ENCODE measurements around the gene OGFOD1. TPM values are rescaled to one million over a fixed set of nuclear protein-coding genes. Genes with fewer than 3 reads are reported as not detected.

The OGFOD1 gene
- polyA plus RNA-seq, 3 donors: 34.7 to 42.1 (median 39.8) TPM

DNA sequence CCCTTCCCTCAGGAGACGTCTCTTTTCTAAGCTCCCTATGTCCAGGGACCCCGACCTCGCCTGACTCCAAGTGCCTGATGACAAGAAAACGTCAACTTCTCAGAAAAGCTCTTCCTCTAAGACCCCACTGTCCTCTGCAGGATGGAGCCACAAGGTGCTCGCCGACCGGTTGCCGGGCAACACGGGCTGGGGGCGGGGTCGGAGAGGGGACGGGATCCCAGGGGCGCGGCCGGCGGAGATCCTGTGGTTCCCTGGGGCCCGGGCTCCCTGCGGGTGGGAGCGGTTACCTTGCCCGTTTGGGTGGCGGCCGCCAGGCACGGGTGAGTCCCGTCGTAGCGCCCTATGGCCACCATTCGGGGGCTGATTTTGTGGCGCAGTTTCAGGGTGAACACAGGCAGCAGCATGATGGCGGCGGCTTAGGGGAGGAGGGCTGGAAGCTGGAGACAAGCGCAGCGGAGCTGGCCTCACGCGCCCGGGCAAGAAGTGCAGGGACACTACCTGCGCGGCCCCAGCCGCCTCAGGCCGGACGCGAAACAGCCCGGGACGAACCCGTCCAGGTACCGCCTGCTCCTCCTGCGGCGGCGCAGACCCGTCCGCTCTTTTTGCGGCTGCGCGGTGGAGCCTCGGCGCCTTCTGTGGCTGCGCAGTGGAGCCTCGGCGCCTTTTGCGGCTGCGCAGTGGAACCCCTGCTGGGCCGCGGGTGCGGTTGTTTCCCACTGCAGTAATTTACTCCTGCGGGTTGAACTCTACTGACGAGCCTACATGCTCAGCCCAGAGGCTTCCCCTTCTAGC, 68.3 kb downstream of the OGFOD1 start, which contains the start of gene BBS2:
Gene BBS2, minus strand, starts transcription at position 566 of the 792 bp plus-strand sequence. Its CDS starts 162 bp downstream, at position 404.
- peak; percentile 88 for DNase-seq

DNA sequence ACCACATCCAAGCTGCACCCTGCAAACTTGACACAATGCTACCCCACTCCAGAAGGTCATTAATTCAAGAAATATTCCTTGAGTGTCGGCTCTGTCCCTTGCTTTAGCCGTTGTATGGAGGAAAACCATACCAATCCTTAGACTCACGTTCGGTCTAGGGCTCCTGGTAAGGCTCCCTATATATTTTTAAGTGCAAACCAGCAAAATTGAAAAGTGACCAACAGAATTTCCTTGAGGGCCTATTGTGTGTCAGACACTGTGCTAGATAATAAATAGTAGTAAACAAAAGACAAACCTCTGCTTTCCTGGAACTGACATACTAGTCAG, 68.9 kb downstream of the OGFOD1 start:
- no peak for DNase-seq

DNA sequence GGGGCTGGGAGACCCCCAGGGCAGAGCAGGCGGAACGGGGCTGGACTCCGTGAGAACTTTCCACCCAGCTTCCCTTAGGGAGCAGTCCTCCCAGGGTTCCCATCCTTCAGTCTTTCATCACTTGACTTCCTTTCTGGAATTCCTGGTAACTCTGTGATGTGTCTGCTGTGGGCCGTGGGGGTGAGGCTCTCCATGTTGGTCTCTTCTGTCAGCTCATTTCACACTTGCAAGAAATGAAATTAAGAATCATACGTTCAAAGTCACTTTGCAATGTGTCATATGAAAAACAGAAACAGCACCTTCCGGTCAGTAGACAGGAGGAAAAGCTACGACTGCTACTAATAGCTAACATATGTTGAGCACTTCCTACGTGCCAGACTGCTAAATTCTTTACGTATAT, 73.9 kb downstream of the OGFOD1 start:
- no peak for DNase-seq

Other genes with a start within 250 kb of the OGFOD1 start
- 100 to 1,000 TPM; 121 to 138 (median 136) TPM for gene AMFR, start 26.0 kb upstream of the OGFOD1 start, polyA plus RNA-seq (ENCODE audit: insufficient read length in 3 of 3)
- gene NUDT21, start 222 bp upstream of the OGFOD1 start, polyA plus RNA-seq (ENCODE audit: insufficient read length in 3 of 3): 100 to 1,000 TPM; 117 to 129 (median 123) TPM
- 100 to 1,000 TPM in 1 of 3 donors, 10 to 100 TPM in 2; 67.3 to 114 (median 97.6) TPM for gene BBS2, start 68.5 kb downstream of the OGFOD1 start, polyA plus RNA-seq (ENCODE audit: insufficient read length in 3 of 3)
- gene MT4, start 113.5 kb downstream of the OGFOD1 start, polyA plus RNA-seq (ENCODE audit: insufficient read length in 3 of 3): not detected
- gene MT3, start 138.0 kb downstream of the OGFOD1 start, polyA plus RNA-seq (ENCODE audit: insufficient read length in 3 of 3): 1 to 10 TPM in 2 of 3 donors, not detected in 1; 1.9 to 2.5 TPM
- 10 to 100 TPM; 26.6 to 27.3 (median 26.9) TPM for gene MT2A, start 157.0 kb downstream of the OGFOD1 start, polyA plus RNA-seq (ENCODE audit: insufficient read length in 3 of 3)
- 10 to 100 TPM; 18.0 to 44.4 (median 23.6) TPM for gene MT1E, start 174.2 kb downstream of the OGFOD1 start, polyA plus RNA-seq (ENCODE audit: insufficient read length in 3 of 3)
- under 1 TPM in 1 of 3 donors, not detected in 2; 0.26 TPM for gene MT1M, start 181.1 kb downstream of the OGFOD1 start, polyA plus RNA-seq (ENCODE audit: insufficient read length in 3 of 3)
- not detected for gene MT1A, start 187.1 kb downstream of the OGFOD1 start, polyA plus RNA-seq (ENCODE audit: insufficient read length in 3 of 3)
- not detected for gene MT1B, start 200.3 kb downstream of the OGFOD1 start, polyA plus RNA-seq (ENCODE audit: insufficient read length in 3 of 3)
- 10 to 100 TPM; 53.1 to 66.4 (median 65.7) TPM for gene MT1F, start 206.4 kb downstream of the OGFOD1 start, polyA plus RNA-seq (ENCODE audit: insufficient read length in 3 of 3)
- 10 to 100 TPM; 30.1 to 89.3 (median 51.8) TPM for gene MT1G, start 216.5 kb downstream of the OGFOD1 start, polyA plus RNA-seq (ENCODE audit: insufficient read length in 3 of 3)
- gene MT1H, start 218.3 kb downstream of the OGFOD1 start, polyA plus RNA-seq (ENCODE audit: insufficient read length in 3 of 3): 10 to 100 TPM in 2 of 3 donors, 1 to 10 TPM in 1; 5.8 to 27.8 (median 18.4) TPM
- 10 to 100 TPM; 23.6 to 30.3 (median 28.1) TPM for gene MT1X, start 230.9 kb downstream of the OGFOD1 start, polyA plus RNA-seq (ENCODE audit: insufficient read length in 3 of 3)